Activated CD4-positive, alpha-beta T cell treated with anti-CD3 and anti-CD28 coated beads, Interleukin-2, amount 10 ng/mL, durations not matched to agents 24 days and 14 days (primary cell): ENCODE measurements around the gene SPTLC2. TPM values are rescaled to one million over a fixed set of nuclear protein-coding genes. Genes with fewer than 3 reads are reported as not detected.

ENCODE experiments used
- DNase-seq: peaks from one replicate; pipeline ENCODE4 v3.0.0; 2022
- H3K27ac Mint-ChIP-seq: one replicate; pipeline ENCODE4 v1.8.0; 2022; ENCODE audit warnings: mild to moderate bottlenecking, mixed read lengths
- H3K27me3 Mint-ChIP-seq: one replicate; pipeline ENCODE4 v1.8.0; 2022; ENCODE audit warnings: mixed read lengths
- H3K36me3 Mint-ChIP-seq: one replicate; pipeline ENCODE4 v1.8.0; 2022; ENCODE audit warnings: low read depth, mild to moderate bottlenecking, mixed read lengths
- H3K4me1 Mint-ChIP-seq: one replicate; pipeline ENCODE4 v1.8.0; 2021; ENCODE audit warnings: mixed read lengths
- H3K4me3 Mint-ChIP-seq: one replicate; pipeline ENCODE4 v1.8.0; 2022; ENCODE audit warnings: mild to moderate bottlenecking, moderate library complexity, mixed read lengths
- H3K9me3 Mint-ChIP-seq: one replicate; pipeline ENCODE4 v1.8.0; 2021; ENCODE audit warnings: mixed read lengths
- intact Hi-C: fragments of 100-400 bp; cut with micrococcal nuclease; formaldehyde crosslinking; loops from one replicate; pipeline ENCODE4 v1.15.1; 2023
- total RNA-seq: library from RNA; stranded (reverse); gene quantifications from 2 replicates; pipeline ENCODE4 v1.2.3, GENCODE V29; 2022

SPTLC2 gene
- total RNA-seq, 1 donor from 2014 or later = 26.6 TPM

DNA sequence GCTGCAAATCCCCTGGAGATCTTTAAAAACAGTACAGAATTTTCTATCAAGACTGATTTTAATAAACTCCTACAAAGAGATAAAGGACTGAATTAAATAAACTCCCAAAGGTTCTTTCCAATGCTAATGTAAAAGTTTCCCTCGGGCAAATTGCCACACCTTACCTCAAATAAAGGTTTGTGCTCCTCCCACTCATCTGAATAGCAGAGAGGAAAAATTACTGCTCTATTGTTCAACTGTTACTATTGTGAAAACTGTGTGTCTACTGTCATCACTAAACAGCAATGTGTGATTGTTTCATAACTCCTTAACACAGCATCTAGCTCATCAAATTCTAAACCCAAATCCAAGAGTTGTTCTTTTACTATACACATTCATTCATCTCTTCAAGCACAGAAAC, 3.2 kb downstream of the SPTLC2 start:
- H3K27me3 Mint-ChIP-seq = no peaks in the 10 kb centered on the region
- peak overlapping the region; percentile 31 for H3K4me3 Mint-ChIP-seq
- DNase-seq = no peak
- intact Hi-C loops = loop anchor here (10.0 kb wide), 1 partner anchor 238 kb away; the partner anchor contains the start of genes SAMD15 and TMED8
- no peak overlapping the region for H3K27ac Mint-ChIP-seq
- H3K4me1 Mint-ChIP-seq = peaks cover 50% of the 10 kb centered on the region
- peaks cover 16% of the 10 kb centered on the region for H3K36me3 Mint-ChIP-seq
- no peaks in the 10 kb centered on the region for H3K9me3 Mint-ChIP-seq

- peaks cover 56% of the 10 kb centered on the region for H3K4me1 Mint-ChIP-seq
- intact Hi-C loops = loop anchor here (10.0 kb wide), 1 partner anchor 237 kb away; the partner anchor contains the start of genes SAMD15 and TMED8
- H3K36me3 Mint-ChIP-seq = peaks cover 16% of the 10 kb centered on the region
- H3K27me3 Mint-ChIP-seq = no peaks in the 10 kb centered on the region
- H3K9me3 Mint-ChIP-seq = no peaks in the 10 kb centered on the region
- H3K27ac Mint-ChIP-seq = no peak overlapping the region
- H3K4me3 Mint-ChIP-seq = no peak overlapping the region
- DNase-seq = no peak
Measured at GRCh38 chr14:77612011-77612620, 4.3 kb downstream of the SPTLC2 start.

DNA sequence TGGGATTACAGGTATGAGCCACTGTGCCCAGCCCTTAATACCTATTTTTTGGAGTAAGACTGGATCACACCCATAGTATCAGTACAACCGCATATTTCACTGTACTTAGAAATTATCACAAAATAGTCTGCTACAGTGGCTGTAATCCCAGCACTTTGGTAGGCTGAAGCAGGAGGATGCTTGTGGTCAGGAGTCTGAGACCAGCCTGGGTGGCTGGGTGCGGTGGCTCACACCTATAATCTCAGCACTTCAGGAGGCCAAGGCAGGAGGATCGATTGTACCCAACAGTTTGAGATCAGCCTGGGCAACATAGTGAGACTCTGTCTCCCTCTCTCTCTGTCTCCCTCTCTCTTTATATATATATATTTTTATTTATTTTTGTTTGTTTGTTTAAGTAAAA, 5.9 kb downstream of the SPTLC2 start:
- H3K27ac Mint-ChIP-seq = no peak overlapping the region
- no peak for DNase-seq
- peaks cover 61% of the 10 kb centered on the region for H3K4me1 Mint-ChIP-seq

GRCh38 chr14:77609922-77610321, 6.5 kb downstream of the SPTLC2 start:
- Mint-ChIP-seq H3K4me3 (no peak overlapping the region), H3K27ac (no peak overlapping the region), H3K9me3 (no peaks in the 10 kb centered on the region), H3K36me3 (peaks cover 11% of the 10 kb centered on the region), H3K4me1 (peaks cover 60% of the 10 kb centered on the region), H3K27me3 (no peaks in the 10 kb centered on the region)
- DNase-seq = no peak
- intact Hi-C loops = loop anchor here (2.0 to 10.0 kb wide), 2 partner anchors 15 to 235 kb away; partner anchors contain the start of genes SAMD15 and TMED8

More for the DNA sequence above, 5.9 kb downstream of the SPTLC2 start:
- no peaks in the 10 kb centered on the region for H3K9me3 Mint-ChIP-seq
- no peaks in the 10 kb centered on the region for H3K27me3 Mint-ChIP-seq
- intact Hi-C loops = loop anchor here (10.0 kb wide), 1 partner anchor 236 kb away; the partner anchor contains the start of genes SAMD15 and TMED8
- H3K4me3 Mint-ChIP-seq = no peak overlapping the region
- peaks cover 14% of the 10 kb centered on the region for H3K36me3 Mint-ChIP-seq

GRCh38 chr14:77607741-77608302, 8.6 kb downstream of the SPTLC2 start:
- peak; percentile 75 for DNase-seq
- Mint-ChIP-seq H3K4me3 (peak overlapping the region; percentile 78), H3K27ac (peak overlapping the region; percentile 88), H3K36me3 (no peaks in the 10 kb centered on the region), H3K4me1 (peaks cover 55% of the 10 kb centered on the region), H3K9me3 (no peaks in the 10 kb centered on the region), H3K27me3 (no peaks in the 10 kb centered on the region)
- intact Hi-C loops = loop anchor here (1.0 to 2.0 kb wide), 2 partner anchors 7 to 13 kb away; no protein-coding TSS in a partner anchor

DNA sequence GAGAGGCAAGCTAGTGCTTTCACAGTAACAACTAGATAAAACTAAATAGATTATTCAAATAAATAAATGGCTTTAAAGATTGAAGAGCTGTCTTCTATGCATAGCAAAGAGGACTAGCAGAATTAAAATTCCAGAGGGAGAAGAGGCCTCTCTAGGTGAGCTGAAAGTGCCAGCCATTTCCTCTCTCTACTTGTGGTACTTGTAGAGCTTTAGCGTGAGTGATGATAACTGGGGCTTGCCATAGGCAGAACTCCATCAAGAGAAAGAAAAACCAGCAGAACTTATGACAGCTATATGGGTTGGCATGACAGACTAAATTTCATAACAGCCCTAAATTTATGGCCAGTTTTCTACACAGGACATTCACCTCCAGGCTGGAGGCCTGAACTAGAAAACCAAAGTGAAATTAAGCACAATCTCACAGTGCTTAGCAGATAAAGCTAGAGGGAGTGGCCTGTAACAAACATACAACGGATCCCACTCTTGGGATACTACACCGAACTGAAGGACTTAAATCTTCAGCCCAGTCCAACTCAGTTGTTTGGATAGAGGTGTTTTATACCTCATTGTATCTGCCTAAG, 11.0 kb downstream of the SPTLC2 start:
- H3K4me1 Mint-ChIP-seq = peaks cover 59% of the 10 kb centered on the region
- DNase-seq = no peak
- H3K27ac Mint-ChIP-seq = peak overlapping the region; percentile 24
- H3K9me3 Mint-ChIP-seq = no peaks in the 10 kb centered on the region
- H3K4me3 Mint-ChIP-seq = no peak overlapping the region
- no peaks in the 10 kb centered on the region for H3K36me3 Mint-ChIP-seq
- H3K27me3 Mint-ChIP-seq = no peaks in the 10 kb centered on the region
- intact Hi-C loops = no loop called here

DNA sequence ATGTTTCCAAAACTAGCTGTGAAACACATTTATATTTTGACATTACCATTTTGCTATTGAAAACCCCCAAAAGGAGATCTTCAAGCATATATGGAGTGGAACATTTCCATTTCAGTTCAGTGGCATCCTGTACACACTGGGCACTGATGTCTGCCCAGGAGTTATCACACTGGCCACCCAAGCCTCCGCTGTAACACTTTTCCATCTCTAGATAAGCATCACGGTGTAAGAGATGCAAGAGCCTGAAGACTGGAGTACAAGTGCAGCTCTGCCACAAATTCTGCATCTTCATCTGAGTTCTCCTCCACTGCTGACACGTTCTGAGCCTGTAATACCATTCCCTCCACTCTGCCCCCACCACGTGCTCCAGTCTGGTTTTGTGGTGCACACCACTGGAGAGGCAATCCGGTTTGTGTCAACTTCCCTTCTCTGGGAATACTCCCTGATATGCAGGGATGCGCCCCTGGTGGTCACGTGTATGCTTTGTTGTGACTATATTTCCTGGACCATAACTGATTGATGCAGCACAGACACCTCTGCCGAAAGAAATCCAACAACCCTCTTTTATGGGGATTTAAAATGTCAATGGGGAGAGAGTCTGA, 12.7 kb downstream of the SPTLC2 start:
- no peak overlapping the region for H3K27ac Mint-ChIP-seq
- intact Hi-C loops = no loop called here
- H3K9me3 Mint-ChIP-seq = no peaks in the 10 kb centered on the region
- no peak for DNase-seq
- H3K4me3 Mint-ChIP-seq = no peak overlapping the region
- no peaks in the 10 kb centered on the region for H3K27me3 Mint-ChIP-seq
- no peaks in the 10 kb centered on the region for H3K36me3 Mint-ChIP-seq
- H3K4me1 Mint-ChIP-seq = peaks cover 66% of the 10 kb centered on the region

GRCh38 chr14:77603031-77603430, 13.4 kb downstream of the SPTLC2 start:
- H3K36me3 Mint-ChIP-seq = no peaks in the 10 kb centered on the region
- peaks cover 64% of the 10 kb centered on the region for H3K4me1 Mint-ChIP-seq
- H3K9me3 Mint-ChIP-seq = no peaks in the 10 kb centered on the region
- H3K27me3 Mint-ChIP-seq = no peaks in the 10 kb centered on the region
- no peak overlapping the region for H3K4me3 Mint-ChIP-seq
- no peak for DNase-seq
- H3K27ac Mint-ChIP-seq = no peak overlapping the region
- intact Hi-C loops = no loop called here

- no peak overlapping the region for H3K27ac Mint-ChIP-seq
- intact Hi-C loops = no loop called here
- H3K9me3 Mint-ChIP-seq = no peaks in the 10 kb centered on the region
- H3K4me3 Mint-ChIP-seq = no peak overlapping the region
- no peaks in the 10 kb centered on the region for H3K27me3 Mint-ChIP-seq
- no peak for DNase-seq
- H3K4me1 Mint-ChIP-seq = peaks cover 54% of the 10 kb centered on the region
- peaks cover under 1% of the 10 kb centered on the region for H3K36me3 Mint-ChIP-seq
Measured at GRCh38 chr14:77601846-77602619, 14.4 kb downstream of the SPTLC2 start.

DNA sequence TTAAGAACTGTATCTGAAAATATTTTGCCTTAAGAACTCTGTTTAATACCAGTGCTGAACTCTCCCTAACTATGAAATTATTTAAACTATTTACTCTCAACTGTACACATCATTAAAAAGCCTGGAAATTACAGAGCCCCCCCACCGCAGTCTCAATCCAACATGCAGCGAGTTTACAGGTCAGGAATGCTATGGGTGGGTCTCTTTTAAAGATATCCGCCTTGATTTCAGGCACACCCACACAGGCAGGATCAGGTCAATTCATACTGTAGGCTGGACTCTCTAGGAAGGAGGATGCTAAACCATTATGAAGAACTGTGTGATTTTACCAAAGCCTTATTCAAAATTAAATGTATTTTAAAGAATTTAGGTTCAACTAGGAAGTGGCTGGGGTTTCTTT, 16.5 kb downstream of the SPTLC2 start:
- H3K27me3 Mint-ChIP-seq = no peaks in the 10 kb centered on the region
- H3K9me3 Mint-ChIP-seq = no peaks in the 10 kb centered on the region
- H3K4me3 Mint-ChIP-seq = no peak overlapping the region
- intact Hi-C loops = no loop called here
- no peak for DNase-seq
- peak overlapping the region; percentile 43 for H3K27ac Mint-ChIP-seq
- H3K36me3 Mint-ChIP-seq = peaks cover 11% of the 10 kb centered on the region
- H3K4me1 Mint-ChIP-seq = peaks cover 40% of the 10 kb centered on the region

- no peaks in the 10 kb centered on the region for H3K27me3 Mint-ChIP-seq
- peaks cover 45% of the 10 kb centered on the region for H3K4me1 Mint-ChIP-seq
- DNase-seq = peak; percentile 75
- H3K27ac Mint-ChIP-seq = peak overlapping the region; percentile 83
- H3K4me3 Mint-ChIP-seq = peak overlapping the region; percentile 75
- peaks cover 20% of the 10 kb centered on the region for H3K36me3 Mint-ChIP-seq
- intact Hi-C loops = no loop called here
- peaks cover 4% of the 10 kb centered on the region for H3K9me3 Mint-ChIP-seq
Measured at GRCh38 chr14:77598366-77599070, 17.9 kb downstream of the SPTLC2 start.

- no peaks in the 10 kb centered on the region for H3K27me3 Mint-ChIP-seq
- H3K36me3 Mint-ChIP-seq = peaks cover 37% of the 10 kb centered on the region
- no peak for DNase-seq
- H3K4me1 Mint-ChIP-seq = peaks cover 44% of the 10 kb centered on the region
- peaks cover 4% of the 10 kb centered on the region for H3K9me3 Mint-ChIP-seq
- H3K4me3 Mint-ChIP-seq = peak overlapping the region; percentile 66
- H3K27ac Mint-ChIP-seq = peak overlapping the region; percentile 90
- intact Hi-C loops = loop anchor here (5.0 kb wide), 1 partner anchor 114 kb away; the partner anchor contains the start of genes ALKBH1 and SLIRP
Measured at GRCh38 chr14:77593501-77593961, 22.9 kb downstream of the SPTLC2 start.
